ENCODE measurements around the gene BCAS3. TPM values are rescaled to one million over a fixed set of nuclear protein-coding genes. Genes with fewer than 3 reads are reported as not detected.

BCAS3 gene
- polyA plus RNA-seq, 1 donor from 2014 or later, result 21.6 TPM

- H3K27ac ChIP-seq (ENCODE audit: low read length), result no peak overlapping the region
- no peaks in the 10 kb centered on the region for H3K27me3 ChIP-seq (ENCODE audit: insufficient read depth, low read depth, low read length)
- H2AFZ ChIP-seq (ENCODE audit: low read depth, low read length), result no peak overlapping the region
- H3K9me3 ChIP-seq (ENCODE audit: low read length), result no peaks in the 10 kb centered on the region
- H3K9ac ChIP-seq (ENCODE audit: low read length), result no peak overlapping the region
- no peaks in the 10 kb centered on the region for H3K79me2 ChIP-seq (replicated peaks; ENCODE audit: insufficient read depth, low read length)
- no peaks in the 10 kb centered on the region for H3F3A ChIP-seq (ENCODE audit: insufficient read depth, low read length, poor library complexity, severe bottlenecking)
- H3K4me3 ChIP-seq (ENCODE audit: low read length), result no peak overlapping the region
- no peak overlapping the region for H3K4me2 ChIP-seq (ENCODE audit: low read length)
- TF ChIP-seq EP300 (conservative IDR thresholded peaks at IDR 0.05; ENCODE audit: poor library complexity, severe bottlenecking) (no peak), CTCF (IDR thresholded peaks at IDR 0.05; ENCODE audit: poor library complexity, severe bottlenecking) (no peak), RAD21 (conservative IDR thresholded peaks at IDR 0.05) (no peak), POLR2AphosphoS5 (IDR thresholded peaks at IDR 0.05) (no peak), MXI1 (conservative IDR thresholded peaks at IDR 0.05; ENCODE audit: poor library complexity, severe bottlenecking) (no peak), EZH2 (IDR thresholded peaks at IDR 0.05; ENCODE audit: borderline replicate concordance, insufficient read depth, low read length, poor library complexity, severe bottlenecking) (no peak), REST (IDR thresholded peaks at IDR 0.05; ENCODE audit: borderline replicate concordance) (no peak), SMC3 (conservative IDR thresholded peaks at IDR 0.05; ENCODE audit: poor library complexity) (no peak), TAF1 (IDR thresholded peaks at IDR 0.05; ENCODE audit: low read depth) (no peak)
- H4K20me1 ChIP-seq (ENCODE audit: insufficient read depth), result no peaks in the 10 kb centered on the region
- no peaks in the 10 kb centered on the region for H3K36me3 ChIP-seq (ENCODE audit: insufficient read depth, low read length)
- H3K9me2 ChIP-seq (ENCODE audit: insufficient read depth, low read length), result no peaks in the 10 kb centered on the region
Observed at GRCh38 chr17:61202564-61202963, 524.9 kb downstream of the BCAS3 start.

- Histone ChIP-seq H3F3A (ENCODE audit: insufficient read depth, low read length, poor library complexity, severe bottlenecking) (no peaks in the 10 kb centered on the region), H3K9me3 (ENCODE audit: low read length) (no peaks in the 10 kb centered on the region), H2AFZ (ENCODE audit: low read depth, low read length) (no peak overlapping the region), H3K9me2 (ENCODE audit: insufficient read depth, low read length) (no peaks in the 10 kb centered on the region), H3K27me3 (ENCODE audit: insufficient read depth, low read depth, low read length) (no peaks in the 10 kb centered on the region), H3K4me2 (ENCODE audit: low read length) (no peak overlapping the region), H4K20me1 (ENCODE audit: insufficient read depth) (no peaks in the 10 kb centered on the region), H3K4me3 (ENCODE audit: low read length) (no peak overlapping the region), H3K27ac (ENCODE audit: low read length) (no peak overlapping the region), H3K36me3 (ENCODE audit: insufficient read depth, low read length) (no peaks in the 10 kb centered on the region), H3K79me2 (replicated peaks; ENCODE audit: insufficient read depth, low read length) (no peaks in the 10 kb centered on the region), H3K9ac (ENCODE audit: low read length) (no peak overlapping the region)
- TF ChIP-seq EZH2 (IDR thresholded peaks at IDR 0.05; ENCODE audit: borderline replicate concordance, insufficient read depth, low read length, poor library complexity, severe bottlenecking), result no peak
- TF ChIP-seq REST (IDR thresholded peaks at IDR 0.05; ENCODE audit: borderline replicate concordance), result no peak
- no peak for TF ChIP-seq CTCF (IDR thresholded peaks at IDR 0.05; ENCODE audit: poor library complexity, severe bottlenecking)
- no peak for TF ChIP-seq RAD21 (conservative IDR thresholded peaks at IDR 0.05)
- TF ChIP-seq POLR2AphosphoS5 (IDR thresholded peaks at IDR 0.05), result no peak
- no peak for TF ChIP-seq SMC3 (conservative IDR thresholded peaks at IDR 0.05; ENCODE audit: poor library complexity)
- no peak for TF ChIP-seq MXI1 (conservative IDR thresholded peaks at IDR 0.05; ENCODE audit: poor library complexity, severe bottlenecking)
- no peak for TF ChIP-seq EP300 (conservative IDR thresholded peaks at IDR 0.05; ENCODE audit: poor library complexity, severe bottlenecking)
- no peak for TF ChIP-seq TAF1 (IDR thresholded peaks at IDR 0.05; ENCODE audit: low read depth)
Observed at GRCh38 chr17:61203671-61204131, 526.0 kb downstream of the BCAS3 start.
